GM04504 (cell line): ENCODE data around the gene CHST10.

ENCODE experiments used
- DNase-seq: peaks from one replicate; pipeline ENCODE4 v3.0.0-alpha.2; 2012; ENCODE audit warnings: low read depth

Gene CHST10

GRCh38 chr2:100416397-100416934, 1.0 kb downstream of the CHST10 start:
- no peak for DNase-seq

DNA sequence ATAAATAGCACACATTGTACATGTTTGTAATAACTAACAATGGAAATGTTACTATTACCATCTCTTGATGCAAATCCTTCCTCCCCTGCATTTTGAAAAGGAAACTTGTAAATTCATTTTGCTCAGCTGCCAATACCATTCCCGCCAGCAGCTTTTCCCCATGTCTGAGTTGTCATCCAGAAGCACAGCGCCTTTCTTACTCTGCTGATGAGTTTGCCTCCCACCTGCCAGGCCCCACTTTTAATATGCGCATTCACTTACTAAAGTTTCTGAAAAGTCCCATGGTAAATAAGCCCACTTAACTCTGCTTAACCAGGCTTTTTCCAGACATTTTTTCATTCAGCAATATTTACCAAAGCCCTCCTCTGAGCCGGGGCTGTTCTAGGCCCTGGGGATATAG, 3.9 kb downstream of the CHST10 start:
- no peak for DNase-seq

- DNase-seq = no peak
These were observed 4.6 kb downstream of the CHST10 start for GRCh38 chr2:100412881-100413321.

DNA sequence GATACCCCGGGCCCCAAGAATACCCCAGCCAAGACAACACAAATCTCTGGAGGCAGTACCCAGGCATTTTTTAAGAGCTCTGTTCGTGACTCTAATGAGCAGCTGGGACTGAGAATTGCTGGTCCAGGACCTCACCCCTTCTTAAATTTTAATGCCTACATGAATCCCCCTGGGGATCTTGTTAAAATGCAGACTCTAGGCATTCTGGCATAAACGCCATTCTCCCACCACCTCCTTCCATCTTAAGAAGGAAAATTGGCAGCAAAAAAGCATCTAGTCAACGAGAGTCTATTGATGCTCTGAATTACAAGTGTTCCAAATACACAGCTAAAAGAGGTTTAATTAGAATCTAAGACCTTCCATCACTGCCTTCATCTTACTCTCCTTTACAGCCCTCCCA, 5.0 kb downstream of the CHST10 start:
- no peak for DNase-seq

- DNase-seq = no peak
These were observed 5.6 kb downstream of the CHST10 start for GRCh38 chr2:100411841-100412292.

GRCh38 chr2:100409975-100410647, 7.4 kb downstream of the CHST10 start:
- no peak for DNase-seq

DNA sequence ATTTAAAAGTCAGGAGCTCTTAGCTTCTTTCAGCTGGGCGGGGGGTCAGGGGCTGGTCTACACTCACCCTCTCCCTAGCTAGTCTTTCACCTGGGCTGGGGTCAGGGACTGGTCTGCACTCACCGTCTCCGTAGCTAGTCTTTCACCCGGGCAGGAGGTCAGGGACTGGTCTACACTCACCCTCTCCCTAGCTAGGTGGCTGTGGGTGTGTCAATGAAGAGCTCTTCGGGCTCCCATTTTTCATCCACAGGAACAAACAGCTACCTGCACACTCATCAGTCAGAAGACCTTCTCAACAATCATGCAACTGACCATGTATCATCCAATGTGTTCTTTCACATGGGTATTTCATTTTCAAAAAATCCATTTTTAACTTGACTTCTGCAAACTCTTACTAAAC, 8.0 kb downstream of the CHST10 start:
- DNase-seq = no peak

GRCh38 chr2:100408941-100409340, 8.5 kb downstream of the CHST10 start:
- DNase-seq = no peak

DNA sequence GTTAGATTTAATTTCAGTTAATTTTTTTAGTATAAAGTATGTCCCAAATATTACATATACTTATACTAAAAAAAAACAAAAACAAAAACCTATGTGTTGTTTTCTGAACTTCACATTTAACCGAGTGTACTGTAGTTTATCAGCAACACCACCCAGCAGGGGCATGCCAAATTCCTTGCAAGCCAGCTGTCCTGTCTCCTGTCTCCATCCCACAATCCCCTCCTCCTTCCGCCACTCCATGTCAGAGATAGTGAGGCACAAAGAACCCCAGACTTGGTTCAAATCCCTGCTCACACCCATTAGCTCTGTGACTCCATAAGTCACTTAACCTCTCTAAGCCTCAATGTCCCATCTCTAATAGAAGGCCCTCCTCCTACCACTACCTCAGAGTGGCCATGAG, 9.4 kb downstream of the CHST10 start:
- DNase-seq = no peak

- no peak for DNase-seq
These were observed 9.9 kb downstream of the CHST10 start for GRCh38 chr2:100407563-100407962.

GRCh38 chr2:100407073-100407472, 10.4 kb downstream of the CHST10 start:
- no peak for DNase-seq

GRCh38 chr2:100406120-100406508, 11.4 kb downstream of the CHST10 start:
- no peak for DNase-seq

DNA sequence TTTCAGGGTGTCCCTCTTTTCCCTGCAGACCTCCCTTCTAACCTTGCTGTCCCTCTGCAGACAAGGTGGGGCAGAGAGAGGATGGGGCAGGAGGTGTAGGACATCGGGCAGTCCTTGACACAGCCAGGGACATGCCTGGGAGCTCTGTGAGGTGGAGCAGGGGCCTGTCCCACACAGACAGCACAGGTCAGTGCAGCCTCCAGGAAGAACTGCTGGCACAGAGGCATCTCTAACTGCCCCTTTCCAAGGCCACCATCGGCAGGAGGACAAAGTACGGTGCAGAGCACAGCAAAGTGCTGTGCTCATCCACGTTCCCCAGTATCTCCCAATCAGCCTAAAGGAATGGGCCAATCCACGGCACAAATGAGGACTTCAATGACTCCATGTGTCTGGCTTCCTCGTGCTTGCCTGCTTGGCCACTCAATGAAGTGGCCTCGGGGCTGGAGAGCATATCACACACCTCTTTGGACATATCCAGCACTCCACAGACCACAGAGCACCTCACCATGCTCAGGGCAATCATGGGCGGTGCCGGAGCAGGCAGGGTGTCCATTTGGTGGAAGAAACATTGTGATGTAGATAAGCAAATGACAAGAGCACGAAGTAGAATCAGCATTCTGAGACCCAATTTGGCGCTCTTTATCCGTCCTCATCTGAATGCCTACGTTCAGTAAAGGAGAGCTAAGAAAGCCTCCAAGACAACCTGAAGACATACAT, 11.9 kb downstream of the CHST10 start:
- no peak for DNase-seq

DNA sequence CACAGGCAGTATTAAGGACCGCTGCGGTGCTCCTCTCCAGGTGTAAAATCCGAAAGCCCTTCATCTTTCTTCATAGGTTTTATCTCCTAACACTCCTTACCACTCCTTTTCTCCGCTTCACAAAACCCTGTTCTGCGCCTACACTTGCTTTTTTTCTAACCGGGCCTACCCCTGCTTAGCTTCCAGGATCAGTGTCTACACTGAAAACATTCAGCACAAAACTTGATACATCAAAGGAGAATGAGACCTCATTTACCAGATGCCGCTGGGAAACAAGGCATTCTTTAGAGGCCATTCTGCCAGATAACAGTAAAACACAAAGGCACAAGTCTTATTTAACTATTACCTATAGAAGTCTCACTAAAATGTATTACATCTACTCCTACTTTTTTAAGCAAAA, 13.1 kb downstream of the CHST10 start:
- DNase-seq = no peak

- DNase-seq = no peak
These were observed 13.7 kb downstream of the CHST10 start for GRCh38 chr2:100403722-100404121.

DNA sequence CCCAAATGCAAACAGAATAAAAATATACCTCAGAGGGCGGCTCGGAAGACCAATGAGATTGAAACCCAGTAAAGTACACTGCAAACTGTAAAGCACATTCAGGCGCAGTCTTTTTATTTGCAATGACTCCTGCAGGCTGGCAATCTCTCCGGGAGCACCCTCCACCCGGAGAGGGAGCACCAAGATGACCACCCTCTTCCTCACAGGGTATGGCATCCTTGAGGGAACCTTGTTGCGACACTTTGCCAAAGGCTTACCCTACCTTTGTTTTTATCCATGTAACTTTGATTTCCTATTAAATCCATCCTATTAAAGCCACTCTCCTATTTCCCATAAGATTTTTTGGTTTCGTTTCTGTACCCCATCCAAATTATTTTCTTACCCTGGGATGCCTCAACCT, 16.2 kb downstream of the CHST10 start:
- no peak for DNase-seq

DNA sequence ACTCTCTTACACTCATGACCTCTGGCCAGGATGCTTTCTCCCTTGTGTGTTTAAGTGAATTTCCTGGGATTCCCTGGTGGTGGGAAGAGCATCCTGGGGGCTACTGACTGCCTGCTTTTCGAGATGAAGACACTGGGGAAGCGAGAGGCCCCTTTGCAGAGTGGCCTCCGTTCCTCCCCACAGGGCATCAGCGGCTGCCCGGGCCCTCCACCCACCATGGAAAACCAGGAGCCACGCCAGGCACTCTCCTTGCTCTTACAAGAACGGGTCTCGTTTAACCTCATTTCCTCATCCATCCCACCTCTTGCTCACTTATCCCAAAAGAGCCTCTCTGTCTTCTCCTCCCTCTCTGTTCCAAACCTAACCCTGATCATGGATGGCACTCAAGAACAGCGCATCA, 17.8 kb downstream of the CHST10 start:
- no peak for DNase-seq

- no peak for DNase-seq
These were observed 19.5 kb downstream of the CHST10 start for GRCh38 chr2:100397976-100398375.

DNA sequence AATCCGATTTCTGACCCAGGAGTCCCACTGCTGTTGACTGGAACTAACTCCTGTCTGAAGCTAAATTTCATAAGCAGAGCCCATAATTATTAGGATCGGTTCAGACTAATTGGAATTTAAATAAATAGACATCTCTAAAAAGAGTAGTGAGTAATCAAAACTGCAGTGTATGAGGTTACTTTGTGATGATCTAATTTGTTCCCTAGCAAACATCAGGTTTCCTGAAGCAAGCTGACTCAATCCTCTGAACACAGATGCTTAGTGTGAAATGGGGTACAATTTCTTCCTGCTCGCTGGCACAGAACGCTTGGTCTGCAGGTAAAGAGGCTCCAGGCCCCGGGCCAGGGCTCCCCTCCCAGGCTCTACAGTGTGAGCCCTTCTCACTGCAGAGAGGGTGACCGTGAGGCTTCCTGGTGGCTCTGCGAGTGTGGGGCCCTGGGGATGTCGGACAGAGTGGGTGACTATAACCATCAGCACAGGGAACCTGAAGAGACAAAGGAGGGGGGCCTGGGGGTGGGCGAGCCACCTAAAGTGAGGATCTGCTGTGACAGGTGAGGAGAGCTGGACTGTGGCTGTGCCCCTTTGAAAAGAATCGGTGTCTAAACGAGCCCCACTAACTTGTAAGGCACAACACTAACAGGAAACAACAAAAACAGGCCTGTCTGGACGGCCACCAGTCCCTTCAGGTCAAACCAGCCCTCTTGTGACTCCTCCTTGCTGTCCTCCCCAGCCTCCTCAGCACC, 20.2 kb downstream of the CHST10 start:
- DNase-seq = no peak

GRCh38 chr2:100396483-100396882, 21.0 kb downstream of the CHST10 start:
- no peak for DNase-seq

DNA sequence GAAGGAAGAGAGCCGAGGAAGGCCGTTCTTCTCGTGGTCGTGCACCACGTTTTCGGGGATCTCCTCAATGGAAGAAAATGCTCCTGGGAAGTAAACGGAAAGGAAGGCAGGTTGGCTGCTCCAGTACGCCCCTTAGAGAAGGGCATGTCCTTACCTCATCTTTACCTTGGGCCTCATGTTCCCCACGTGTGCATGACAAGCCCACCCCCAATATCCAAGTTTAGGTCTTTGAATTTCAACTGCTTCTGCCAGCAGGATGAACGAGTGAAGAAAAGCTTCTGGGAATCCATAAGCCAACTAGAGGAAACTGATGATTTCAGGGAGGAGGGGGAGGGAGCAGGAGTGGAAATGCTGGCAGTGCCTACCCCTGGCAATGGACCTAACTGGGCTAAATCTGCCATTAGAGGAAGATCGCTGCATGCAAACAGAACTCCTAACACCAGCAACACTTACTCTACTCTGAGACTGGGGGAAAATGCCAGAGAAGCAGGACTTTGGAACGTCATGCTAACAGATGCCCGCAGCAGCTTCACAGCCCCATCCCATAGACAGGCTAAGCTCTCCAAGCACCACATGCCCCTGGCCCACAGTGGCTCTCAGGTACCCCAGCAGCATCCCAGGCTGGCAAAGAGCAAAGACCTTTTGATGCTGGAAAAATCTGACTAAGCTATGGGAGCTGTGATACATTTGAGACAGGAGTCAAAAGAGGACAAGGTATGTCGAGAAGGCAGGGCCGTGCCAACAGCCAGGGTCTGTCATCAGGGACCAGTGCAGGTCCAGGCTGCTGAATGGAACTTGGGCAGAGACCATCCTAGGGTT, 21.7 kb downstream of the CHST10 start:
- no peak for DNase-seq

- no peak for DNase-seq
These were observed 23.3 kb downstream of the CHST10 start for GRCh38 chr2:100394111-100394641.
